Central memory CD4-positive, alpha-beta T cell (primary cell): ENCODE results near the gene A2ML1.
"Not testable (repeated sequence)": the region's sequence is repeated elsewhere in the genome, so short reads cannot be mapped to it uniquely, and the experiment has no call there.

Source experiments
- DNase-seq: peaks from one replicate; pipeline ENCODE4 v3.0.0; 2022

A2ML1 gene

DNA sequence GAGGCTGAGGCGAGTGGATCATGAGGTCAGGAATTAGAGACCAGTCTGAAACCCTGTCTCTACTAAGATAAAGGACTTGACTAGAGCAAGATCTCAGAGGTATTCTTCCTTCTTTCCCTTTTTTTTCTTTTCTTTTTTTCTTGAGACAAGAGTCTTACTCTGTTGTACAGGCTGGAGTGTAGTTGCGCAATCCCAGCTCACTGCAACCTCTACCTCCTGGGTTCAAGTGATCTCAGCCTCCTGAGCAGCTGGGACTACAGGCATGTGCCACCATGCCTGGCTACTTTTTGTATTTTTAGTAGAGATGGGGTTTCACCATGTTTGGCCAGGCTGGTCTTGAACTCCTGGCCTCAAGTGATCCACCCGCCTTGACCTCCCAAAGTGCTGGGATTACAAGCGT is 37.0 kb downstream of the A2ML1 start:
- DNase-seq, result not testable (repeated sequence)

GRCh38 chr12:8860165-8860961 is 37.9 kb downstream of the A2ML1 start:
- DNase-seq, result peak; percentile 10

- no peak for DNase-seq
Observed at GRCh38 chr12:8866429-8866828, 44.0 kb downstream of the A2ML1 start.

DNA sequence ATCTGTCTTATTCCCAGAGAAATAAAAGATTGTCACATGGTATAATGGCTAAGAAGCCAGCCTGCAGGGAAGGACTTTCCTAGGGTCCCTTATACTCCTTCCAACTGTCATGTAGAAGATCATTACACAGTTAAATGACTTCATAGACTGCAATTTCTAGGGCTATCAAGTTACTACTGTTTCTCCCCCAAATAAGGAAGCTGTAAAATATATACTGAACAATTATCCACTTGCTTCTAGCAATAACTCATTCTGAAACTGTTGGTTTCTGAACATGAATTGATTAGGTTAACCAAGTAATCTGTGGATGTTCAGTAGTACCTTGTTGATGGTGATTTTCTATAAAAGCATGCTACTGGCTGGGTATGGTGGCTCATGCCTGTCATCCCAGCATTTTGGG is 44.6 kb downstream of the A2ML1 start:
- no peak for DNase-seq

- DNase-seq, result no peak
Observed at GRCh38 chr12:8867786-8868185, 45.4 kb downstream of the A2ML1 start.

DNA sequence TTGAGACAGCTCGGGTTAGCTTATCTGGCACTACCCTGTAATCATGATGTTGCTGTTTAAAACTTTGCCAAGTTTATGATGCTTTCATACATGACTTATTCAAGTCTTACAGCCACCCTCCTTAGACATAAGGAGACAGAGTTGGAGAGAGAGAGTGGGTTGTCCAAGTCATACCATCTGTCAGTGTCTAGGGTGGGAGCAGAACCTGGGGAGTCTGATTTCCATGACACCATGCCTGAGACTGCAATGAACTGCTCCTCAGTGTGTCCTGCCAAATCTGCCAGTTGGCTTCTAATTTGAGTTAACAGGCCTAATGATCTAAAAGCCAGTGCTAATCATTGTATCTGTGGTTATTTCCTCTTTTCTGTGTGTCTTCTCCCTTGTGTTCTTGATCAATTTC is 48.2 kb downstream of the A2ML1 start:
- DNase-seq, result no peak

DNA sequence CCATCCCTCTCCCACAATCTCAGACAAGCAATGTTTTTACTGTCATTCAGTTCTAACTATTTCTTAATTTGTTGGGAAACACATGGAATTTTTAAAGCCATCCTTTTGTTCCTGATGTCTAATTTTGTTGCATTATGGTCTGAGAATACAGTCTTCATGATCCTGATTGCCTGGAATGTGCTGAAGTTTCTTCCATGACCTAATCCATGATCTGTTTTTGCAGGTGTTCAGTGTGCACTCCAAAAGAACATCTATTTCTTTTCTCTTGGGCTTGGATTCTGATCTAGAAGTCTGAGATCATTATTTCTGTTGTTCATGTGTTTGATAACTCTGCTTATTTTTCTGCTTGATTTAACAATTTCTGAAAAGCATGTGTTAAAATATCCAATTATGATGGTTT is 48.6 kb downstream of the A2ML1 start:
- no peak for DNase-seq

GRCh38 chr12:8876887-8877286 is 54.5 kb downstream of the A2ML1 start:
- DNase-seq, result no peak

GRCh38 chr12:8886502-8887284 is 64.3 kb downstream of the A2ML1 start:
- no peak for DNase-seq

- DNase-seq, result no peak
Observed at GRCh38 chr12:8887285-8887715, 64.9 kb downstream of the A2ML1 start.

DNA sequence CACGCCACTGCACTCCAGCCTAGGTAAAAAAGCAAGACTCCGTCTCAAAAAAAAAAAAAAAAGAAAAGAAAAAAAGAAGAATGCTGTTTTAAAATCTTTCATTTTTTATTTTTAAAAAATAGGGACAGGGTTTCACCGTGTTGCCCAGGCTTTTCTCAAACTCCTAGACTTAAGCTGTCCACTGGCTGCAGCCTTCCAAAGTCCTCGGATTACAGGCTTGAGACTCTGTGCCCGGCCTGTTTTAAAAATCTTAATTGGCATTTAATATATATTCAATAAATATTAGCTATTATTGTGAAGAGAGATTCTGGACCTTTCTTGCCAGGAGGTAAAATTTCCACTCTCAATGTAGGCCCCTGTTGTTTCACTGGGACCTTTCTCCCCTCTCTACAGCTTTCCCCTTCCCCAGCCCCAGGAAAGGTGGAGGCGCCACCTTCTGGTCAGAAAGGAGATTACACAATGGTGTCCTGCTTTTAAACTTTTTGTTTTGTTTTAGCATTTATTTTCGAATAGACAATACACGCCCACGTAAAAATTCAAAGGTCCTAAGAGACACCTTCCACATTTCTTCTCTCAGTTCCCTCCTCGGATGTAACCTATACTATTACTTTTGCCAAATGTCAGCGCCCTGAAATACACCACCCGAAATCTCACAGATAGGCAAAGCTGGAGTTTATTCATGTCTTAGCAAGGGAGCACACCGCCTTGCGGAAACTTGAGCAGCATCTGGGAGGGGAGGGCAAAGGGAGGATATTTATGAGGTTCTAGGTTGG is 68.1 kb downstream of the A2ML1 start:
- peak; percentile 53 for DNase-seq

DNA sequence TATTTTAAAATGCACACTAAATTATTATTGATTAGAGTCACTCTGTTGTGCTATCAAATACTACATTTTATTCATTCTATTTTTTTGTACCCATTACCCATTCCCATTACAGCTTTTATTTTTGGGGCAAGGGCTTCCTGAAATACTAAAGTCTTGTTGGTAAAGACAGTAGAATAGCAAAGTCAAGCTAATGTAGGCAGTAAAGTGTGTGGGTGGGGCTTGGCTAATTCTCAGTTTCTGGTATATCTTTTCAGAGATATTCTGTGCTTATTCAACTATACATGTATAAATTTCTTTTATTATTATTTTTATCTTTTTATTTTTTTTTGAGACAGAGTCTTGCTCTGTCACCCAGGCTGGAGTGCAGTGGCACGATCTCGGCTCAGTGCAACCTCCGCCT is 69.6 kb downstream of the A2ML1 start:
- no peak for DNase-seq

DNA sequence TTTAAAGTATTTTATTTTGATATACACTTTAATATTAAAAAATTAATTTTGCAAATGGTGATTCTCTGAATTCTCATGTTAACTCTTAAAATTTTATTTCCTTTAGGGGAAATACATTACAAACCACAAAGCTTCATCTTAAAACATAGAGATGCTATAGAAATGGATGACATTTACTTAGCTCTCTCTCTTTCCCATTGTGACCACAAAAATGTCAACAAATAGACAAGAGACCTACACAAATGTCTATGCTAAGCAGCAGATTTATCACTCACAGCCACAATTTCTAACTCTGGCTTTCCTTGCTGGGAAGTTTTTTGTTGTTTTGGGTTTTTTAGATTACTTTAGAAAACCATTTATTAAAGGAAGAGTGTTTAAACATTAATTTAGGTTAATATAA is 72.0 kb downstream of the A2ML1 start:
- DNase-seq, result no peak

- DNase-seq, result no peak
Observed at GRCh38 chr12:8894986-8895385, 72.6 kb downstream of the A2ML1 start.

DNA sequence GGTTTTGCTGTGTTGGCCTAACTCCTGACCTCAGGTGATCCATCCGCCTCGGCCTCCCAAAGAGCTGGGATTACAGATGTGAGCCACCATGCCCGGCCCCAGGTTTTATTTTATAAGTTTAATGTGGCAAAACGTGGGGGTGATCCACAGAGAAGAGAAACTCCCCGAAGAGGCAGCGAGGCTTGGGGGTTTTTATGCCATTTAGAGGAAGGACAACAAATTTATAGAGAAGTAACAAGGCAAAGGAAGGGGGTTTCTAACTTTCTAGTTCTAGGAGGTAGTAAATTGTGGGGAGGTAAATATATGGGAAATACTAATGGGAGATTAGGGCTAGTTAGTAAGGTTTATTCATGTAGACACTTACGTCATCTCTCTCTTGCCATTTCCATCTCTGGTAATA is 74.7 kb downstream of the A2ML1 start:
- DNase-seq, result no peak

GRCh38 chr12:8899830-8900229 is 77.4 kb downstream of the A2ML1 start:
- DNase-seq, result no peak

DNA sequence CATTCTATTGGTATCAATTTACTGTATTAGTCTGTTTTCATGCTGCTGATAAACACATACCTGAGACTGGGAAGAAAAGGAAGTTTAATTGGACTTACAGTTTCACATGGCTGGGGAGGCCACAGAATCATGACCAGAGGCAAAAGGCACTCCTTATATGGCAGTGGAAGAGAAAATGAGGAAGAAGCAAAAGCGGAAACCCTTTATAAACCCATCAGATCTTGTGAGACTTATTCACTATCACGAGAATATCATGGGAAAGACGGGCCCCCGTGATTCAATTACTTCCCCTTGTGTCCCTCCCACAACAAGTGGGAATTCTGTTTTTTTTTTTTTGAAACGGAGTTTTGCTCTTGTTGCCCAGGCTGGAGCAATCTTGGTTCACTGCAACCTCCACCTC is 80.3 kb downstream of the A2ML1 start:
- not testable (repeated sequence) for DNase-seq

- DNase-seq, result no peak
Observed at GRCh38 chr12:8903646-8904045, 81.2 kb downstream of the A2ML1 start.

DNA sequence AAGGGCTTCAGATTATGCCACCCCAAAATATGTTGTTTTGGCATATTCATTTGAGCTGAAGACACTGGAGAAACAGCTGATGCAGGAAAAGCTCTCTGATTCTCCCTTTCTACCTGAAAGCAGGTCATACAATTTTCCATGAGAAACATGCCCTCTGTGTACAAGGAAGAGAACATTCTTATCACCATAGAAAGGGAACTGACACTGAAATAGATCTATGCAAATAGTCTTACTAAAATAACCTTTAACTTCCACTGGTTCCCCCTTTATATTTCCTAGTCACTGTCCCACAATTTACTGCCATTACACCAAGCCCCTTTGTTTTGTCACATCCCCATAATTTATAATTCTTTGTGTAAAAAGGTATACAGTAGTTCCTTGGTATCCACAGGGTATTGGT is 82.2 kb downstream of the A2ML1 start:
- no peak for DNase-seq

GRCh38 chr12:8905546-8905945 is 83.1 kb downstream of the A2ML1 start:
- DNase-seq, result no peak

- no peak for DNase-seq
Observed at GRCh38 chr12:8906266-8907180, 84.1 kb downstream of the A2ML1 start.

GRCh38 chr12:8907513-8907912 is 85.1 kb downstream of the A2ML1 start:
- no peak for DNase-seq
